Choroid plexus epithelial cell (primary cell): ENCODE data around the gene OCA2.
A peak's percentile ranks its signal among the peaks of the same experiment; 100 is the strongest.

ENCODE experiments used
- DNase-seq: peaks from one replicate; pipeline ENCODE4 v3.0.0-alpha.2; 2010; ENCODE audit warnings: low read depth
- H3K4me3 ChIP-seq: 2 replicates; pipeline ENCODE4 v1.5.1; 2011; ENCODE audit warnings: low read depth, mild to moderate bottlenecking, control low read depth, low read length, moderate library complexity
- CTCF ChIP-seq: conservative IDR thresholded peaks from 2 replicates; pipeline ENCODE4 v1.5.1; 2011; ENCODE audit warnings: low read depth, mild to moderate bottlenecking, control low read depth, inconsistent platforms, low read length, moderate library complexity

Gene OCA2

GRCh38 chr15:28019594-28020309 lies 79.4 kb downstream of the OCA2 start:
- no peak for TF ChIP-seq CTCF
- no peak overlapping the region for H3K4me3 ChIP-seq
- DNase-seq = no peak

GRCh38 chr15:28018291-28019044 lies 80.6 kb downstream of the OCA2 start:
- H3K4me3 ChIP-seq = no peak overlapping the region
- TF ChIP-seq CTCF = no peak
- DNase-seq = no peak

- DNase-seq = no peak
- no peak overlapping the region for H3K4me3 ChIP-seq
- peak; percentile 22 for TF ChIP-seq CTCF
Measured at GRCh38 chr15:28017423-28017924, 81.6 kb downstream of the OCA2 start.

GRCh38 chr15:28015855-28016254 lies 83.3 kb downstream of the OCA2 start:
- no peak for DNase-seq
- H3K4me3 ChIP-seq = no peak overlapping the region
- no peak for TF ChIP-seq CTCF

GRCh38 chr15:28014623-28015200 lies 84.4 kb downstream of the OCA2 start:
- DNase-seq = no peak
- no peak overlapping the region for H3K4me3 ChIP-seq
- TF ChIP-seq CTCF = no peak

GRCh38 chr15:28013976-28014375 lies 85.1 kb downstream of the OCA2 start:
- no peak overlapping the region for H3K4me3 ChIP-seq
- no peak for DNase-seq
- no peak for TF ChIP-seq CTCF

- no peak for TF ChIP-seq CTCF
- no peak overlapping the region for H3K4me3 ChIP-seq
- no peak for DNase-seq
Measured at GRCh38 chr15:28013480-28013879, 85.6 kb downstream of the OCA2 start.
